ENCODE measurements around the gene ZNF346.
"Not testable (repeated sequence)": the region's sequence is repeated elsewhere in the genome, so short reads cannot be mapped to it uniquely, and the experiment has no call there.

The ZNF346 gene

GRCh38 chr5:177022386-177023302, at the start of gene ZNF346:
Gene ZNF346 (plus strand): TSS chr5:177022696. CDS start chr5:177022739, 43 bp downstream.
- peak; percentile 42 for TF ChIP-seq CTCF (IDR thresholded peaks at IDR 0.05; ENCODE audit: control insufficient read depth, extremely low read depth, insufficient read depth)
- peak; percentile 64 for DNase-seq (ENCODE audit: low read depth)
- H3K4me3 ChIP-seq (ENCODE audit: low read depth, low read length) = peak within 1 kb of the TSS; percentile 82

DNA sequence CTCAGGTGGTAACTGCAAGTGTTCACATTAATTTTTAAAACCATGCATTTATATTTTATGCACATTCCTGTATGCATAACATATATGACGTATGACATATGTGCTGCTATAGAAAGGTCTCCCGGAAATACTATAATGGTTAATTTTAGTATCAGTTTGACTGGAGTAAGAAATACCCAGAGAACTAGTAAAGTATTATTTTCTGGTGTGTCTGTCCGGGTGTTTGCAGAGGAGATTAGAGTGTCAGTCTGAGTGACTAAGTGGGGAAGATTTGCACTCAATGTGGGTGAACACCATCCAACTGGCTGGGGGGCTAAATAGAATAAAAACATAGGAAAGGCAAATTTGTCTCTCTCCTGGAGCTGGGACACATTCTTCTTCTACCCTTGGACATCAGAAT, 42.8 kb upstream of the ZNF346 start:
- TF ChIP-seq CTCF (IDR thresholded peaks at IDR 0.05; ENCODE audit: control insufficient read depth, extremely low read depth, insufficient read depth) = no peak
- no peak for DNase-seq (ENCODE audit: low read depth)
- no peak overlapping the region for H3K4me3 ChIP-seq (ENCODE audit: low read depth, low read length)

GRCh38 chr5:176980818-176981217, 41.7 kb upstream of the ZNF346 start:
- no peak overlapping the region for H3K4me3 ChIP-seq (ENCODE audit: low read depth, low read length)
- no peak for DNase-seq (ENCODE audit: low read depth)
- TF ChIP-seq CTCF (IDR thresholded peaks at IDR 0.05; ENCODE audit: control insufficient read depth, extremely low read depth, insufficient read depth) = no peak

DNA sequence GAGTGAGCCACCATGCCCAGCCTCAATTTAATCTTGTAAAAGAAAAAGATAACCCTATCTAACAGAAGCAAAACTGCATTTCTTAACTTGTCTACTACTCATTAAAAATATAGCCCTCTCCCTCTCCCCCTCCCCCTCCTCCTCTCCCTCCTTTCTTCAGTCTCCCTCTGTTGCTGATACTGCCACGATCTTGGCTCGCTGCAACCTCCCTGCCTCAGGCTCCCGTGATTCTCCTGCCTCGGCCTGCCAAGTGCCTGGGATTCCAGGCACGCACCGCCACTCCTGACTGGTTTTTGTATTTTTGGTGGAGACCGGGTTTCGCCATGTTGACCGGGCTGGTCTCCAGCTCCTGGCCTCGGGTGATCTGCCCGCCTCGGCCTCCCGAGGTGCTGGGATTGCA, 39.4 kb upstream of the ZNF346 start:
- not testable (repeated sequence) for DNase-seq (ENCODE audit: low read depth); H3K4me3 ChIP-seq (ENCODE audit: low read depth, low read length)

DNA sequence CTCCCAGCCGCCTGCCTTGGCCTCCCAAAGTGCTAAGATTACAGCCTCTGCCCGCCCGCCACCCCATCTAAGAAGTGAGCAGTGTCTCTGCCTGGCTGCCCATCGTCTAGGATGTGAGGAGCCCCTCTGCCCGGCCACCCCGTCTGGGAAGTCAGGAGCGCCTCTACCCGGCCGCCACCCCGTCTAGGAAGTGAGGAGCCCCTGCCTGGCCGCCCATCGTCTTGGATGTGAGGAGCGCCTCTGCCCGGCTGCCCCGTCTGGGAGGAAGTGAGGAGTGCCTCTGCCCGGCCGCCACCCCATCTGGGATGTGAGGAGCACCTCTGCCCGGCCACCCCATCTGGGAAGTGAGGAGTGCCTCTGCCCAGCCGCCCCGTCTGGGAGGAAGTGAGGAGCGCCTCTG, 38.9 kb upstream of the ZNF346 start:
- not testable (repeated sequence) for H3K4me3 ChIP-seq (ENCODE audit: low read depth, low read length); DNase-seq (ENCODE audit: low read depth)

DNA sequence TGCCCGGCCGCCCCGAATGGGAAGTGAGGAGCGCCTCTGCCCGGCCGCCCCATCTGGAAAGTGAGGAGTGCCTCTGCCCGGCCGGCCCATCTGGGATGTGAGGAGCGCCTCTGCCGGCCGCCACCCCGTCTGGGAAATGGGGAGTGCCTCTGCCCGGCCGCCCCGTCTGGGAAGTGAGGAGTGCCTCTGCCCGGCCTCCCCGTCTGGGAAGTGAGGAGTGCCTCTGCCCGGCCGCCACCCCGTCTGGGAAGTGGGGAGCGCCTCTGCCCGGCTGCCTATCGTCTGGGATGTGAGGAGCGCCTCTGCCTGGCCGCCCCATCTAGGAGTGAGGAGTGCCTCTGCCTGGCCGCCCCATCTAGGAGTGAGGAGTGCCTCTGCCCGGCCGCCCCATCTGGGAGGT, 38.3 kb upstream of the ZNF346 start:
- DNase-seq (ENCODE audit: low read depth); H3K4me3 ChIP-seq (ENCODE audit: low read depth, low read length): not testable (repeated sequence)

- no peak for TF ChIP-seq CTCF (IDR thresholded peaks at IDR 0.05; ENCODE audit: control insufficient read depth, extremely low read depth, insufficient read depth)
- no peak overlapping the region for H3K4me3 ChIP-seq (ENCODE audit: low read depth, low read length)
- DNase-seq (ENCODE audit: low read depth) = no peak
These were observed 37.0 kb upstream of the ZNF346 start for GRCh38 chr5:176985516-176985915.

- no peak overlapping the region for H3K4me3 ChIP-seq (ENCODE audit: low read depth, low read length)
- TF ChIP-seq CTCF (IDR thresholded peaks at IDR 0.05; ENCODE audit: control insufficient read depth, extremely low read depth, insufficient read depth) = no peak
- no peak for DNase-seq (ENCODE audit: low read depth)
These were observed 36.2 kb upstream of the ZNF346 start for GRCh38 chr5:176986280-176986679.

All from LNCaP clone FGC (cell line).